Ishikawa (cell line): ENCODE measurements around the gene KCTD8.

Experiments used
- CREB1 ChIP-seq: IDR thresholded peaks from 2 replicates; pipeline ENCODE4 v1.6.1; 2012; ENCODE audit warnings: low read depth
- MAX ChIP-seq: IDR thresholded peaks from 2 replicates; pipeline ENCODE4 v1.6.1; 2012
- NFIC ChIP-seq: IDR thresholded peaks from 2 replicates; pipeline ENCODE4 v1.6.1; 2012
- RAD21 ChIP-seq: IDR thresholded peaks from 2 replicates; pipeline ENCODE4 v1.6.1; 2012; ENCODE audit warnings: low read depth
- REST ChIP-seq: IDR thresholded peaks from 2 replicates; pipeline ENCODE4 v1.6.1; 2012; ENCODE audit warnings: low read depth, mild to moderate bottlenecking
- TAF1 ChIP-seq: IDR thresholded peaks from 2 replicates; pipeline ENCODE4 v1.6.1; 2012; ENCODE audit warnings: low read depth, mild to moderate bottlenecking
- TEAD4 ChIP-seq: IDR thresholded peaks from 2 replicates; pipeline ENCODE4 v1.6.1; 2012
- USF1 ChIP-seq: IDR thresholded peaks from 2 replicates; pipeline ENCODE4 v1.6.1; 2012
- YY1 ChIP-seq: IDR thresholded peaks from 2 replicates; pipeline ENCODE4 v1.6.1; 2012; ENCODE audit warnings: low read depth

GRCh38 chr4:44313702-44314101 is 134.9 kb downstream of the KCTD8 start:
- TF ChIP-seq USF1 (no peak), YY1 (no peak), TAF1 (no peak), NFIC (no peak), REST (no peak), TEAD4 (no peak), MAX (no peak), CREB1 (no peak), RAD21 (no peak)
